Natural killer cell treated with Interleukin-12 subunit alpha and Interleukin-12 subunit beta and Interleukin-15 and Interleukin-18, amount 100 ng/mL, for 72 hours (primary cell): ENCODE results near the gene ADPRH. TPM values are rescaled to one million over a fixed set of nuclear protein-coding genes. Genes with fewer than 3 reads are reported as not detected.

ENCODE experiments used
- ATAC-seq, 2 donors: fragments of 150-1000 bp; cut with Tn5 transposase in 1 of 2; sonication (Bioruptor Pico), chemical (Tn5 transposase) in 1 of 2; 2 replicates each; pipeline ENCODE4 v1.10.0; 2021
- DNase-seq: peaks from one replicate; pipeline ENCODE4 v3.0.0; 2022; ENCODE audit warnings: low spot score
- H3K27ac Mint-ChIP-seq, 2 donors: 1 replicate in 1 of 2; 2 replicates in 1 of 2; pipeline ENCODE4 v1.8.0; 2022; ENCODE audit warnings: mixed read lengths in 2 of 2, mild to moderate bottlenecking in 1 of 2, moderate library complexity in 1 of 2
- H3K27me3 Mint-ChIP-seq, 2 donors: 1 replicate in 1 of 2; 2 replicates in 1 of 2; pipeline ENCODE4 v1.8.0; 2022; ENCODE audit warnings: mixed read lengths in 2 of 2
- H3K36me3 Mint-ChIP-seq: one replicate; pipeline ENCODE4 v1.8.0; 2022; ENCODE audit warnings: mixed read lengths
- H3K4me1 Mint-ChIP-seq, 2 donors: 1 replicate in 1 of 2; 2 replicates in 1 of 2; pipeline ENCODE4 v1.8.0; 2022; ENCODE audit warnings: low read depth in 2 of 2, mixed read lengths in 2 of 2, mild to moderate bottlenecking in 1 of 2
- H3K4me3 Mint-ChIP-seq: one replicate; pipeline ENCODE4 v1.8.0; 2022; ENCODE audit warnings: mixed read lengths
- H3K9me3 Mint-ChIP-seq: 2 replicates; pipeline ENCODE4 v1.8.0; 2022; ENCODE audit warnings: mixed read lengths
- total RNA-seq, 2 donors: library from RNA; stranded (reverse); gene quantifications; one replicate each; pipeline ENCODE4 v1.2.3, GENCODE V29; 2022

The ADPRH gene
- total RNA-seq, result 10 to 100 TPM in 1 of 2 donors, 1 to 10 TPM in 1; 9.2 to 10.7 TPM

DNA sequence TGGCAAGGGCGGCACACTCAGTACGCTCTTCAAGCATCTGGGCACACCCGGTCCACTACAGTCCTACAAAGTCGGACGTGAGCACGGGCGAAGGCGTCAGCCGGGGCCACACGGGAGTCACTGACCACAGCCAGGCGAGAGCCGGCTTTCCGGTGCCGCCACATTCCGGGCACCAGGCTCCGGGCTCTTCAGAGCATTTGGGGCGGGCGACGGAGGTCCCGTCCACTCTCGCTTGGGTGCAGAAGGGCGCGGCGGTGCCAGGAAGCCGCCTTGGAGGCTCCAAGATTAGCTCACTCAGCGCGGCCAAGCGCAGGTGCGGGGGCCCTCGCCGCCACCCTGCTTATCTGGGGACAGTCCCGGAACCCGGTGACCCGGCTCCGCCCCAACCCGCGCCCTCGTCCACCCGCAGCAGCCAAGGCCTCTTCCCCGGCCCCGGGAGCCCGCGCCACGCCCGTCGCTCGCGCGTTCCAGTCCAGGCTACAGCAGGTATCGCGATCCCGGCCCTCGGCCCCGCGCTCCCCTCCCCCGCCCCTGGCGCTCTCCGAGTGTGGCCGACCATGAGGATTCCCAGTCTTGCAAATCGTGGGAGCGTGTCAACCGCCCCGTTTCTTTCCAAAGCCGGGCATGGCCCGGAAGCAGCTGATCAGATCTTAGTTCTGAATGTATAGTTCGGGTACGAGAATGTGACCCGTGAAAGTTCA is at the start of gene ADPRH:
Gene ADPRH (plus strand): TSS at position 127 of the 701 bp plus-strand sequence. CDS start 2,678 bp downstream, outside the sequence.
- Mint-ChIP-seq H3K9me3 (no peaks in the 10 kb centered on the region), H3K36me3 (no peaks in the 10 kb centered on the region)

DNA sequence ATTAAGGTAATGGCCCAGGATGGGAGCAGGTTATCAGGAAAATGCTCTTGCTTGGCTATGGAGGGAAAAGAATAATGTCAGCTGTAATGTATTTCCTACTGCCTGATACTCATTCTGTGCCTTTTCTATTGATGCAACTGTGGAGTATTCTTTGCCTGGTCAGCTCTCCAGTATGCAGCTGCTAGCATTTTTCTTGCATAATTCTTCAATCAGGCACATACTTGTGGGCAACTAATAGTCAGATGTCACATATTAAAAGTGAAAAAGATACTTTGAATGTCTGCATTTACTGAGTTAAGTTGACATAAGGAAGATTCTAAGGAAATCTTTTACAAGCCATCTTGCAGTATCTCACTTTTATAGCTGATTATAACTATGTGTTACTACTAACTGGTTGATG is 49.4 kb upstream of the ADPRH start:
- no peak for DNase-seq
- Mint-ChIP-seq H3K4me1 (no peaks in the 10 kb centered on the region), H3K4me3 (no peak overlapping the region), H3K27ac (no peak overlapping the region), H3K9me3 (no peaks in the 10 kb centered on the region), H3K27me3 (no peaks in the 10 kb centered on the region), H3K36me3 (no peaks in the 10 kb centered on the region)
- no peak for ATAC-seq

More for the DNA sequence above, at the start of gene ADPRH:
- Mint-ChIP-seq H3K27ac (peak within 1 kb of the TSS; percentile 93 to 98), H3K4me3 (peak within 1 kb of the TSS; percentile 96), H3K4me1 (peaks cover 17 to 25% of the 10 kb centered on the region in 2 donors), H3K27me3 (no peaks in the 10 kb centered on the region)
- DNase-seq (peak; percentile 86), ATAC-seq (peak; percentile 86 to 90)

DNA sequence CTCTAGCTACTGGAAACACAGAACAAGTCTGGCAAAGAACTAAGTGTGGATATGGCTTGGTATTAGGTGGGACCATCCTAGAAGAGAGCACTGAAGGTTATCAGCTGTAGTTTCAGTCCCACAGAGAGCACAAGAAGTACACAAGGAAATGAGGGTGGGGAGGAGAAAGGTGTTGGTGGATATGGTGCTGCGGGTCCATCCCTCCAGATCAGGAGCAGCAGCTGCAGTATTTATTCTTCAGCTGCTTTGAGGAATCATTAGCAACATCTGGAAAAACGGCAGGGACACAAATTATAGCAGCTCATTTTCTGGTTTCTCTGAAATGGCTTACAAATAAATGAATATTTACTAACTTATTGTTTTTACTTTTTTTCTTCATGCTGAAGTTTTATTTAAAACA is 48.8 kb upstream of the ADPRH start:
- Mint-ChIP-seq H3K27me3 (no peaks in the 10 kb centered on the region), H3K27ac (no peak overlapping the region), H3K36me3 (no peaks in the 10 kb centered on the region), H3K9me3 (no peaks in the 10 kb centered on the region), H3K4me1 (no peaks in the 10 kb centered on the region), H3K4me3 (no peak overlapping the region)
- ATAC-seq (no peak), DNase-seq (no peak)

DNA sequence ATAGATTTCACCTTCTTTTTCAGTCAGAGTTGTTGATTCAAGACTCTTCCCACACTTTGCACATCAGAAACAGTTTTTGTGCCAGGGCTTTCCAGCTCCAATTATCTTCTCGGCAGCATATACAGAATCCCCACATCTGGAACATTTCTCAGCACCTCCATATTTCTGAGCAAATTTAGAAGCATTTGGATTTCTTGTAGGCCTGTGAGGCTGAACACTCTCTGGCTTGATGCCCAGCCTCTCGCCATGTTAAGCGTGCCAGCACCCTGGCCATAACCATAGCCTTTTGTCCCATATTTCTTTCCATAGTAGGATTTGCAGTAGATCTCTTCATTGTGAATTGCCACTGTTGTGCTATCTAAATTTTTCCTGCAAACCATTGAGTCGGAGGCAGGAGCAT is 48.1 kb upstream of the ADPRH start:
- no peak for ATAC-seq
- no peak overlapping the region for H3K4me3 Mint-ChIP-seq

DNA sequence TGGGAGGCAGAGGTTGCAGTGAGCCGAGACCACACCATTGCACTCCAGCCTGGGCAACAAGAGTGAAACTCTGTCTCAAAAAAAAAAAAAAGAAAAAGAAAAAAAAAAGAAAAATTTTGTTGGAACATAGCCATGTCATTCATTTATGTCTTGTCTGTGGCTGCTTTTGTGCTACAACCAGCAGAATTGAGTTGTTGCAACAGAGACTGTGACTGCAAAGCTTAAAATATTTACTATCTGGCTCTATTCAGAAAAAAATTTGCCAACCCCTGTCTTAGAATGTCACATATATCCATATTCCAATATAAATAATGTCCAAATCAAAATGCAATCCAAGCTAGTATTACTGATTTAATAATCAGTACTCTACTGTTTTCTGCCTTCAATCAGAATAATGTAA is 45.0 kb upstream of the ADPRH start:
- no peak for ATAC-seq
- no peak overlapping the region for H3K4me3 Mint-ChIP-seq
- no peaks in the 10 kb centered on the region for H3K27me3 Mint-ChIP-seq
- no peak overlapping the region for H3K27ac Mint-ChIP-seq
- DNase-seq, result no peak
- H3K36me3 Mint-ChIP-seq, result no peaks in the 10 kb centered on the region
- no peaks in the 10 kb centered on the region for H3K4me1 Mint-ChIP-seq
- H3K9me3 Mint-ChIP-seq, result no peaks in the 10 kb centered on the region

More for the DNA sequence above, 48.1 kb upstream of the ADPRH start:
- H3K36me3 Mint-ChIP-seq, result no peaks in the 10 kb centered on the region
- DNase-seq, result no peak
- H3K27me3 Mint-ChIP-seq, result no peaks in the 10 kb centered on the region
- H3K27ac Mint-ChIP-seq, result no peak overlapping the region
- H3K4me1 Mint-ChIP-seq, result no peaks in the 10 kb centered on the region
- H3K9me3 Mint-ChIP-seq, result no peaks in the 10 kb centered on the region

DNA sequence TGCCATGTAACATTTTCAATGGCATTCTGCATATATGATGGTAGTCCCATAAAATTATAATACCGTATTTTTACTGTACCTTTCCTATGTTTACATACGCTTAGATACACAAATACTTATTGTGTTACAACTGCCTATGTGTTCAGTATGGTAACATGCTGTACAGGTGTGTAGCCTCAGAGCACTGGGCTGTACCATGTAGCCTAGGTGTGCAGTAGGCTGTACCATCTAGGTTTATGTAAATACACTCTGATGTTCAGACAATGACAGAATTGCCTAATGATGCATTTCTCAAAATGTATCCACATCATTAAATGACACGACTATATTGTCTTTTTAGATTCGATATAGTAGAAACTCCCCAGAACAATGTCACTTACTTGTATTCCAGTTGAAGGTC is 42.5 kb upstream of the ADPRH start:
- peaks cover 0 to 4% of the 10 kb centered on the region in 2 donors for H3K27me3 Mint-ChIP-seq
- H3K4me1 Mint-ChIP-seq, result no peaks in the 10 kb centered on the region
- no peaks in the 10 kb centered on the region for H3K9me3 Mint-ChIP-seq
- H3K36me3 Mint-ChIP-seq, result no peaks in the 10 kb centered on the region
- DNase-seq (no peak), ATAC-seq (no peak)
- no peak overlapping the region for H3K4me3 Mint-ChIP-seq
- no peak overlapping the region for H3K27ac Mint-ChIP-seq

DNA sequence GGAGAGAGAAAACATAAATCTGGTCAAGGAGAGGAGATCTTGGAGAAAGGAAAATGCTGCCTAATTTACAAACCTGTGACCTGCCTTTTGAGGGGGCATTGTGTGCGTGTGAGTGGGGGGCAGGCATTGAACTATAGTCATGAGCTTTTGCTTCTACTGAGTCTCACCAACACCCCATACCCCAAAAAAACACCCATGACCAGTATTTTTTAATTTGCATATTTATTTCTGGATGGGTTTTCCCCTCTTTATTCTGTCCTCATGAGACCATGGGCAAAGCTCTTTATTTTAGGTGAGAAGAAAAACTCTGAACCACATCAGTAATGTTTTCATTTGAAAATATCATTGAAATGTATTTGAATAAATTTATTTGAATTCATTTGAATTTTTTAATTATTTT is 40.5 kb upstream of the ADPRH start:
- H3K4me1 Mint-ChIP-seq, result no peaks in the 10 kb centered on the region
- H3K36me3 Mint-ChIP-seq, result no peaks in the 10 kb centered on the region
- peaks cover 0 to 5% of the 10 kb centered on the region in 2 donors for H3K27me3 Mint-ChIP-seq
- no peaks in the 10 kb centered on the region for H3K9me3 Mint-ChIP-seq
- no peak for DNase-seq
- no peak overlapping the region for H3K4me3 Mint-ChIP-seq
- no peak overlapping the region for H3K27ac Mint-ChIP-seq
- no peak for ATAC-seq

DNA sequence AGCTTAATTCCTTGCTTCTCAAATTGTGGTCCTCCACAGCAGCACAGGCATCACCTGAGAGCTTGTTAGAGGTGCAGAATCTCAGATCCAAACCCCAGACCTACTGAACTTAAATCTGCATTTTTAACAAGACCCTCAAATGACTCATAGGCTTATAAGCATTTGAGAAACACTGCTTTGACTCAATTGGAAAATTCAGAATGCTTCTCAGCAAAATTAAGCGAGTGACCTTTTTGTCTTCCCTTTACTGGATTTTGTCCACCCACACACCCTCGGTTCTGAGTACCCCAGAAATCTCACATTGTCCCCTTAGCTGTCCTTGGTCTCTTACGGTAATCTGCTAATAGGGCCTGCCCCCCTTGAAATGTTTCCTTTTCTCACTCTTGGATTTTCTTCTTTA is 37.7 kb upstream of the ADPRH start:
- Mint-ChIP-seq H3K36me3 (no peaks in the 10 kb centered on the region), H3K4me3 (no peak overlapping the region), H3K9me3 (no peaks in the 10 kb centered on the region), H3K4me1 (no peaks in the 10 kb centered on the region), H3K27me3 (peaks cover 0 to 5% of the 10 kb centered on the region in 2 donors), H3K27ac (no peak overlapping the region)
- DNase-seq, result no peak
- ATAC-seq, result no peak

DNA sequence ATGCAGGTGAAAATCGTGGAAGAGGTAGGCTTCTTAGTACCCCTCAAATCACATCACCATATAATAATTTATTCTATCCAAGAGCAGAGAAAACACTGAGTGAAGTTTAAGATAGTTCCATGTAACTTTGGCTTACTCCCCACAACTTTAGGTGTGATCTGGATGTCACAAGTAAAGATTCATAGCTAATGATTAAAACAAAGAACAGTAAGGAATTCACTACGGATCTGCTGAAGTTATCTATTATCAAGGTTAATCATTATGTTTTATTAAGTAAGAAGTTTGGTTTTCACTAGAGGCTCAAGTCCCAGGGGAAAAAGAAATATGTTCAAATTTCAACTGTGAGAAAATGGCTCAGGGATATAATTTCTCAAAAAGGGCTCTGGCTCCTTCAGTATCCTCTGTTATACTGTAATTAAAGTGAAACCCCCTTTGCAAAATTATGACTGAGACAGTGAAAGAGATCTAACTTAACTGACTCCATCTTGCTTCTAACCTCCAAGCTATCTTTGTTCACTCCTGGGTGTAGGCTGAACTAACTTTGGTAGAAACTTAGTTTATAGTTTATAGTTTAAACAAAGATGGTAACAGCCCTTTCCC is 37.0 kb upstream of the ADPRH start:
- Mint-ChIP-seq H3K27me3 (peaks cover 0 to 5% of the 10 kb centered on the region in 2 donors), H3K4me3 (no peak overlapping the region), H3K4me1 (no peaks in the 10 kb centered on the region), H3K27ac (no peak overlapping the region), H3K36me3 (no peaks in the 10 kb centered on the region), H3K9me3 (no peaks in the 10 kb centered on the region)
- ATAC-seq (no peak), DNase-seq (no peak)

DNA sequence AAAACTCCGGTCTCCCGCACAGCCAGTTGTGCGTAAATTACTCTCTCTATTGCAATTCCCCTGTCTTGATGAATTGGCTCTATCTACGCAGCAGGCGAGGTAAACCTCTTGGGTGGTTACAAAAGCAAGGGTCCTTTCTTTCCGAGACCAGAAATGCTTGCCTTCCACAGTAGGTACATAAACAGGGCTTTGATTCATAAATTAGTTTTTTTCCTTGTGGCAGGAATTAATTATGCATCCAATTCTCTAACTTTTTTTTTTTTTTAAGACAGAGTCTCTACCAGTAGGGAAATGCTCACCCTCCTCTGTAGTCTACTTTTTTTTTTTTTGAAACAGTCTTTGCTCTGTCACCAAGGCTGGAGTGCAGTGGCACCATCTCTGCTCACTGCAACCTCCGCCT is 36.1 kb upstream of the ADPRH start:
- Mint-ChIP-seq H3K36me3 (no peaks in the 10 kb centered on the region), H3K9me3 (no peaks in the 10 kb centered on the region), H3K4me3 (no peak overlapping the region), H3K27ac (no peak overlapping the region), H3K27me3 (peaks cover 0 to 5% of the 10 kb centered on the region in 2 donors), H3K4me1 (no peaks in the 10 kb centered on the region)
- ATAC-seq (no peak), DNase-seq (no peak)

DNA sequence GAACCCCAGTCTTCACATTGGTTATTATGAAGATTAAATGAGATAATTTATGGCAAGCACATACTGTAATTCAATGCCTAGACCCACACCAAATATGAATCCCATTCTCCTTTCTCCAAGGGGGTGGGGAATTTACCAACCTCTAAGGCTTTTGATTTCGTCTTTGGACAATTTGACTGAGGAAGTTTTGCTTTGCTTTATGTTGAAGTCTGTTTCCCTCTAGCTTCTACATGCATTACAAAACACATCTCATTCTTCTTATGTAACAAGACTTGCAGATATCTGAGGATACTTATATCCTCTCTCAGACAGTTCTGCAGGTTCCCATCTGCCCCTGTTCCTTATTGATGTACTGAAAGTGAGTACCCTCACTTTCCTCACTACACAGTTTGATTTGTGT is 32.1 kb upstream of the ADPRH start:
- Mint-ChIP-seq H3K4me3 (no peak overlapping the region), H3K4me1 (no peaks in the 10 kb centered on the region), H3K9me3 (no peaks in the 10 kb centered on the region), H3K27ac (no peak overlapping the region), H3K36me3 (no peaks in the 10 kb centered on the region), H3K27me3 (no peaks in the 10 kb centered on the region)
- ATAC-seq (no peak), DNase-seq (no peak)

DNA sequence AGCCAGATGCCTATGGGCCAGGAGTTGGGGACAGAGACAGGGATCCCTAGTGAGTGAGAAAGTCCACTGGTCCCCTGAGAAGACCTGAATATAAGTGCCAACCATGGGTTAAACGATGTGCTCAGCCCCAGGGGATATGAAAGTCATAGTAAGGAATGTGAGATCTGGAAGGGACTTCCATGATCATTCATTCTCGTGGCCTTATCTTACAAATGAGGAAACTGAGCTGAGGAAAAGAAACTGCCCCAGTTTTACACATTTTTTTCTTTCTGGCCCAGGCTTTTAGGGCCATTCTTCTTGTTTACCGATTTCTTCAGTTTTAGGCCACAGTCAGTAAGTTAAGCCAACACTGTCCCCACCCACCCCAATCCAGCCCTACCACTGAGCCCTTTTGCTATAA is 31.0 kb upstream of the ADPRH start:
- ATAC-seq (no peak), DNase-seq (no peak)
- H3K9me3 Mint-ChIP-seq, result no peaks in the 10 kb centered on the region
- H3K27ac Mint-ChIP-seq, result no peak overlapping the region
- no peak overlapping the region for H3K4me3 Mint-ChIP-seq
- no peaks in the 10 kb centered on the region for H3K36me3 Mint-ChIP-seq
- H3K27me3 Mint-ChIP-seq, result no peaks in the 10 kb centered on the region
- no peaks in the 10 kb centered on the region for H3K4me1 Mint-ChIP-seq

DNA sequence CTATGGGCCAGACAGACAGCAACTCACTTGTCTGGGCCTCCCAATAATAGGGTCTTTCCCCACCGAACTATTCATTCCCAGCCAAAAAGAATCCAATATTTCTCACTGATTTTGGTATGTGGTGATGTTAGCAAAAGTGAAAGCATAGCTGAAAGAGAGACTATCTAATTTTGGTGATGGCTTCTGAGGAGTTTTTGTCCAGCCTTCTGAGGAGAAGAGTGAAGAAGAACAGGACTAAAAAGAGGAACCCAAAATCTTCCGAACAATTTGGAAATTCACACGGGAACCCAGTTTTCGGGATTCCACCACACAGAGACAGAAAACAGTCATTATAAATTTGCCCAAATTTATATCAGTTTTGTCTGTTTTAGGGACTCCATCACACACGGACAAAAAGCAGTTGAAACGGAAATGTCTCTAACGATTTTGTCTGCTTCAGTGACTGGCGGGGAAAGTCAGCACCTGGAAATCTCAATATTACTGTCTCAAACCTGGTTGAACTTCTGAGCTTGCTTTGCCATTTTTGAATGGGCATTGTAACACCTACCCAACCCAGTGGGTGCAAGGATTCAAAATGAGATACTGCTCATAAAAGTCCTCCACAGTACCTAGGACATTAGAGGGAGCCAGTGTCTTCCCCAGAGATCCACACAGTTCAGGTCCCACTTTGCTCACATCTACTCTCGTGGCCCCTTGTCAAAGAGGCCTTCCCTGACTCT is 28.9 kb upstream of the ADPRH start:
- H3K4me1 Mint-ChIP-seq, result no peaks in the 10 kb centered on the region
- DNase-seq (no peak), ATAC-seq (no peak)
- H3K27ac Mint-ChIP-seq, result peak overlapping the region in 1 of 2 donors; percentile 27
- H3K36me3 Mint-ChIP-seq, result no peaks in the 10 kb centered on the region
- H3K27me3 Mint-ChIP-seq, result no peaks in the 10 kb centered on the region
- H3K4me3 Mint-ChIP-seq, result no peak overlapping the region
- no peaks in the 10 kb centered on the region for H3K9me3 Mint-ChIP-seq

DNA sequence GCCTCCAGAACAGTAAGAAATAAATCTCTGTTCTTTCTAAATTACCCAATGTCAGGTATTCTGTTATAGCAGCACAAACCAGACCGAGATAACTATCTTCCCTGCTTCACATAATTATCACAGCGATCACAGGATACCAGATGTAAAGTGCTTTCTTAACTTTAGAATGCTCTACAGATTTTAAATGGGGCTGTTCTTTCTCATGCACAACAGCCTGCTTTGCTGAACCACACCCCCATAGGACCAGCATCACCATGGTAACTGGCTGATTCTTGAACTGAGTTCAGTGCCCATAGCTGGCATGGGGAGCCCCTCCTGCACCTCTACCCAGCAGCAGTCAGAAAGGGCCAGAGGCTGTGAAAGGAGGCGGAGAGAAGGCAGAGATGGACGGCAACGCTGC is 27.7 kb upstream of the ADPRH start:
- H3K9me3 Mint-ChIP-seq, result no peaks in the 10 kb centered on the region
- H3K27me3 Mint-ChIP-seq, result peaks cover 0 to 1% of the 10 kb centered on the region in 2 donors
- ATAC-seq, result peak in 1 of 2 donors; percentile 6
- no peaks in the 10 kb centered on the region for H3K36me3 Mint-ChIP-seq
- no peaks in the 10 kb centered on the region for H3K4me1 Mint-ChIP-seq
- H3K4me3 Mint-ChIP-seq, result no peak overlapping the region
- H3K27ac Mint-ChIP-seq, result no peak overlapping the region
- no peak for DNase-seq
